HCT116 (cell line): ENCODE results near the gene CMIP. TPM values are rescaled to one million over a fixed set of nuclear protein-coding genes. Genes with fewer than 3 reads are reported as not detected.

Experiments used
- ATAC-seq: fragments of 200-7000 bp; cut with Tn5 transposase; 2 replicates; pipeline ENCODE4 v1.9.1; 2020; ENCODE audit warnings: mild to moderate bottlenecking, moderate library complexity
- BruUV-seq: library from RNA; stranded (reverse); fragments of 400-500 nt; replicated peaks from 2 replicates; lab custom pipeline; 2021; lab: Mats Ljungman, UMichigan
- CTCF ChIA-PET: fragments of 300-600 bp; sonication (Branson Sonifier 250); formaldehyde crosslinking; loops from one replicate; lab custom pipeline; 2021; ENCODE audit warnings: antibody characterized with exemption; lab: Charles Lee
- POLR2A ChIA-PET: fragments of 300-600, 350-600 bp; sonication (Branson Sonifier 250); formaldehyde crosslinking; loops from one replicate; lab custom pipeline; 2021; ENCODE audit warnings: antibody characterized with exemption; lab: Charles Lee
- RAD21 ChIA-PET, 2 experiments: fragments of 300-600 bp; sonication (Branson Sonifier 250); formaldehyde crosslinking; loops; one replicate each; lab custom pipeline; 2023; ENCODE audit warnings: low total read pairs in 2 of 2; ENCODE audit not compliant: uncharacterized antibody in 2 of 2, unreplicated experiment in 2 of 2, low non-redundant PET in 1 of 2; lab: Charles Lee
- DNase-seq: peaks from one replicate; pipeline ENCODE4 v3.0.0-alpha.2; 2010; ENCODE audit warnings: low read depth, low spot score
- H2AFZ ChIP-seq: fragments of 200-600 bp; shearing (Covaris generic), sonication (generic); 2 replicates; pipeline ENCODE4 v1.6.1; 2017; ENCODE audit warnings: low read depth, mixed run types, mixed read lengths, antibody characterized with exemption, low read length; ENCODE audit not compliant: poor library complexity, severe bottlenecking
- H3K27ac ChIP-seq: 2 replicates; pipeline ENCODE4 v1.5.1; 2012; ENCODE audit warnings: low read depth, low read length
- H3K27me3 ChIP-seq: fragments of 200-600 bp; sonication (generic); 2 replicates; pipeline ENCODE4 v1.6.1; 2016; ENCODE audit warnings: mixed run types, low read length, mixed read lengths; ENCODE audit not compliant: insufficient read depth
- H3K36me3 ChIP-seq, 2 experiments: fragments of 200-500 bp in 1 of 2; fragments of 200-600 bp in 1 of 2; sonication (Bioruptor generic) in 1 of 2; sonication (generic) in 1 of 2; 2 replicates each; pipeline versions ENCODE4 v1.5.1 to v1.6.1; 2014 to 2016; ENCODE audit warnings: low read length in 2 of 2, inconsistent platforms in 1 of 2, mixed read lengths in 1 of 2, mixed run types in 1 of 2; ENCODE audit not compliant: insufficient read depth in 2 of 2, control insufficient read depth in 1 of 2
- H3K4me1 ChIP-seq, 2 experiments: fragments of 200-600 bp in 1 of 2; sonication (generic) in 1 of 2; 2 replicates each; pipeline versions ENCODE4 v1.5.1 to v1.6.1; 2012 to 2017; ENCODE audit warnings: low read length in 2 of 2, inconsistent platforms in 1 of 2, mild to moderate bottlenecking in 1 of 2, mixed read lengths in 1 of 2, mixed run types in 1 of 2, moderate library complexity in 1 of 2; ENCODE audit not compliant: insufficient read depth in 2 of 2, control insufficient read depth in 1 of 2
- H3K4me2 ChIP-seq: fragments of 200-600 bp; sonication (generic); 2 replicates; pipeline ENCODE4 v1.6.1; 2017; ENCODE audit warnings: mixed run types, low read length, mixed read lengths
- H3K4me3 ChIP-seq, 2 experiments: fragments of 200-600 bp in 1 of 2; sonication (generic) in 1 of 2; replicated peaks in 1 of 2; 2 replicates each; pipeline ENCODE4 v1.5.1; 2011 to 2016; ENCODE audit warnings: low read length in 2 of 2, control low read depth in 1 of 2, low read depth in 1 of 2, mild to moderate bottlenecking in 1 of 2, mixed read lengths in 1 of 2, mixed run types in 1 of 2
- H3K79me2 ChIP-seq: fragments of 200-600 bp; sonication (generic); 2 replicates; pipeline ENCODE4 v1.6.1; 2017; ENCODE audit warnings: mild to moderate bottlenecking, mixed run types, low read length, moderate library complexity, mixed read lengths; ENCODE audit not compliant: insufficient read depth
- H3K9ac ChIP-seq: fragments of 200-600 bp; sonication (generic); 2 replicates; pipeline ENCODE4 v1.6.1; 2016; ENCODE audit warnings: low read length, mixed read lengths
- H3K9me2 ChIP-seq: fragments of 200-600 bp; sonication (generic), shearing (Covaris generic); 2 replicates; pipeline ENCODE4 v1.6.1; 2017; ENCODE audit warnings: mixed run types, mild to moderate bottlenecking, moderate library complexity; ENCODE audit not compliant: insufficient read depth
- H3K9me3 ChIP-seq, 2 experiments: fragments of 200-500 bp in 1 of 2; fragments of 200-600 bp in 1 of 2; sonication (Bioruptor generic) in 1 of 2; sonication (generic) in 1 of 2; 2 replicates each; pipeline ENCODE4 v1.6.1; 2014 to 2017; ENCODE audit warnings: low read length in 2 of 2, mixed read lengths in 2 of 2, inconsistent platforms in 1 of 2, low read depth in 1 of 2, mild to moderate bottlenecking in 1 of 2, mixed run types in 1 of 2, moderate library complexity in 1 of 2; ENCODE audit not compliant: control insufficient read depth in 1 of 2, insufficient read depth in 1 of 2
- H4K20me1 ChIP-seq: fragments of 200-600 bp; sonication (generic), shearing (Covaris generic); 2 replicates; pipeline ENCODE4 v1.6.1; 2017; ENCODE audit warnings: mixed run types, mild to moderate bottlenecking, moderate library complexity; ENCODE audit not compliant: insufficient read depth
- CBX3 ChIP-seq: IDR thresholded peaks from 2 replicates; pipeline ENCODE4 v1.6.1; 2012; ENCODE audit warnings: low read depth
- FOSL1 ChIP-seq: IDR thresholded peaks from 2 replicates; pipeline ENCODE4 v1.6.1; 2012; ENCODE audit warnings: low read depth
- JUND ChIP-seq: IDR thresholded peaks from 2 replicates; pipeline ENCODE4 v1.6.1; 2012
- SP1 ChIP-seq: IDR thresholded peaks from 2 replicates; pipeline ENCODE4 v1.6.1; 2012; ENCODE audit warnings: low read depth
- ZBTB33 ChIP-seq: IDR thresholded peaks from 2 replicates; pipeline ENCODE4 v1.6.1; 2011; ENCODE audit warnings: mild to moderate bottlenecking, low read length, moderate library complexity; ENCODE audit not compliant: insufficient replicate concordance; ENCODE audit errors: extremely low read depth
- intact Hi-C: fragments of 100-400 bp; cut with micrococcal nuclease; formaldehyde crosslinking; loops from 2 replicates; pipeline ENCODE4 v1.10.0; 2022
- total RNA-seq: library from RNA; stranded (reverse); gene quantifications from one replicate; pipeline ENCODE4 v1.2.1, GENCODE V29; 2021; ENCODE audit not compliant: unreplicated experiment

Gene CMIP
- total RNA-seq, 1 experiment from 2014 or later: 64.6 TPM

DNA sequence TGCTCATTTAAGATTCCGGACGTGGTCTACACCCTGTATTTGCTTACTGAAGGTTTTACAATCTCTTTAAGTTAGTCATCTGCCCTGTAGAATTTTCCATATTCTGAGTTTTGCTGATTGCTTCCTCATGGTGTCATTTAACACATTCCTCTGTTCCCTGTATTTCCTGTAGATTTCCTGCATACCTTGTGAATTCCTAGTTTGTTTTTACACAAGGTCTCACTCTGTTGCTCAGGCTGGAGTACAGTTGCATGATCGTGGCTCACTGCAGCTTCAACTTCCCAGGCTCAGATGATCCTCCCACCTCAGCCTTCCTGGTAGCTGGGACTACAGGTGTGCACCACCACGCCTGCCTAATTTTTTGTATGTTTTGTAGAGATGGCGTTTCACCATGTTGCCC, 66.8 kb downstream of the CMIP start:
- Histone ChIP-seq H3K4me2 (peak overlapping the region; percentile 26), H3K9me3 (peaks cover 0 to 4% of the 10 kb centered on the region in 2 experiments; a peak in 1 of 4 replicates), H3K36me3 (peaks cover 0 to 17% of the 10 kb centered on the region in 2 experiments; a peak in 1 of 4 replicates), H3K4me3 (no peak overlapping the region), H3K4me1 (peaks cover 21 to 65% of the 10 kb centered on the region in 2 experiments), H3K27me3 (no peaks in the 10 kb centered on the region), H4K20me1 (no peaks in the 10 kb centered on the region), H2AFZ (no peak overlapping the region), H3K9me2 (no peaks in the 10 kb centered on the region)
- ChIA-PET RAD21 (no interaction called here), POLR2A (no interaction called here), CTCF (no interaction called here)
- ATAC-seq: peak; percentile 30; the same call in 1 of the 2 replicates
- BruUV-seq: no TSS peak
- DNase-seq: peak; percentile 28
- no peak for TF ChIP-seq ZBTB33
- TF ChIP-seq FOSL1: peak; percentile 28; the same call in 1 of the 2 replicates
- peak; percentile 62 for TF ChIP-seq SP1
- peak; percentile 42; the same call in 1 of the 2 replicates for TF ChIP-seq JUND
- TF ChIP-seq CBX3: peak; percentile 88; the same call in 1 of the 2 replicates
- TF ChIP-seq, all 23 proteins: peak for 4
- Histone ChIP-seq H3K79me2 (peaks cover 95% of the 10 kb centered on the region), H3K27ac (no peak overlapping the region), H3K9ac (no peak overlapping the region)
- intact Hi-C loops: no loop called here
